ENCODE measurements around the gene GALNS.

The GALNS gene

DNA sequence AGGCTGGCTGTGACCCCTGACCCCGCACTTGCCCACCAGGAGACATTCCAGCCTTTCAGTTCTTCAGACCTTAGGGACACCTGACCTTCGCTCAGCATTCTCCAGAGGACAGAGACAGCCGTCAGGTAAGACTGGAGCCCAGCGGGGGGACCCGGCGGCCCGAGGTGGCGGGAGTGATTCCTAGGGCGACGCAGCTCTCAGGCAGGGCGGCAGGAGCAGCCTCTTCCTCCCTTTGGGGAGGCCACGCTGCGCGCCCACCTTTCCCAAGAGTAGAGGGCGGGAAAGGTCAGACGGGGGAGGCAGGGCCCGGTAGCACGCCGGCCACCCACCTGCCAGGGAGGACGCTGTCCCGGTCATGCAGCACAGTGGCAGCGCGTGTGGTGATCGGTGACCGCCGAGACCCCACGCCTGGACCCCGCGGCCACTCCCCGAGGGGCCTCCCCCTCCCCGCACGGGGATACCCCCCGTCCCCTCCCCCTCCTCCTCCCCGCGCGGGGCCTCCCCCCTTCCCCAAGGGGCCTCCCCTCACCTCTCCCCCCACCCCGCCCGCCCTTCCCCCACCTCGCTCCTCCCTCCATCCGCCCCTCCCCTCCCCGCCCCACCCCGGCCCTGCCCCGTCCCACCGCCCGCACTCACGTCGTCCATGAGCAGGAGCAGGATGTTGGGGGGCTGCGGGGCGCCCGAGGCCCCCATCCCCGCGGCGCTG is 472 bp downstream of the GALNS start:
- DNase-seq (ENCODE audit: low spot score in 2 of 2): peak in 1 of 2 donors; percentile 58
- ATAC-seq: peak; percentile 56
- H3K4me1 Mint-ChIP-seq: peaks cover 36% of the 10 kb centered on the region
- peak overlapping the region; percentile 93 for H3K4me3 Mint-ChIP-seq
- H3K27ac Mint-ChIP-seq: peak overlapping the region; percentile 90
- peaks cover 33% of the 10 kb centered on the region for H3K36me3 Mint-ChIP-seq
- H3K9me3 Mint-ChIP-seq: no peaks in the 10 kb centered on the region

DNA sequence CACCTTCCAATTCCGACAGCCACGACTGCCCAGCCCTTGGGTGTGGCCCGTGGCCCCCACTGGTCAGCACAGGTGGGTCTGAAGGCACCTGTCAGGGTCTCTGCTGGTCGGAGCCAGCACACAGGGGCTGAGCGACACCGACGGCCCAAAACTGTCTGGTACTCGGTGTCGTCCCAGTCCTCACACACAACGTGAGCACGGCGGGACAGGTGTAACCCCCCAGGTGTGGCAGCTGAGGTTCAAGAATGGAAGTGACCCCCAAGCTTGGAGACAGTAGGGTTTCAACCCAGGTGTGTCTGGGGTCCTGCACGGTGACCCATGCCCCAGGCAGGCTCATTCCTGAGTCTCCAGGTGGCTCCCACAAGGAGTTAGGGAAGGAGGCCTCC is 1.0 kb downstream of the GALNS start:
- peak overlapping the region; percentile 66 for H3K27ac Mint-ChIP-seq
- peak overlapping the region; percentile 93 for H3K4me3 Mint-ChIP-seq
- H3K36me3 Mint-ChIP-seq: peaks cover 31% of the 10 kb centered on the region
- ATAC-seq: no peak
- H3K4me1 Mint-ChIP-seq: peaks cover 36% of the 10 kb centered on the region
- no peaks in the 10 kb centered on the region for H3K9me3 Mint-ChIP-seq
- DNase-seq (ENCODE audit: low spot score in 2 of 2): no peak

GRCh38 chr16:88855176-88855575 is 1.6 kb downstream of the GALNS start:
- H3K9me3 Mint-ChIP-seq: no peaks in the 10 kb centered on the region
- H3K4me1 Mint-ChIP-seq: peaks cover 36% of the 10 kb centered on the region

DNA sequence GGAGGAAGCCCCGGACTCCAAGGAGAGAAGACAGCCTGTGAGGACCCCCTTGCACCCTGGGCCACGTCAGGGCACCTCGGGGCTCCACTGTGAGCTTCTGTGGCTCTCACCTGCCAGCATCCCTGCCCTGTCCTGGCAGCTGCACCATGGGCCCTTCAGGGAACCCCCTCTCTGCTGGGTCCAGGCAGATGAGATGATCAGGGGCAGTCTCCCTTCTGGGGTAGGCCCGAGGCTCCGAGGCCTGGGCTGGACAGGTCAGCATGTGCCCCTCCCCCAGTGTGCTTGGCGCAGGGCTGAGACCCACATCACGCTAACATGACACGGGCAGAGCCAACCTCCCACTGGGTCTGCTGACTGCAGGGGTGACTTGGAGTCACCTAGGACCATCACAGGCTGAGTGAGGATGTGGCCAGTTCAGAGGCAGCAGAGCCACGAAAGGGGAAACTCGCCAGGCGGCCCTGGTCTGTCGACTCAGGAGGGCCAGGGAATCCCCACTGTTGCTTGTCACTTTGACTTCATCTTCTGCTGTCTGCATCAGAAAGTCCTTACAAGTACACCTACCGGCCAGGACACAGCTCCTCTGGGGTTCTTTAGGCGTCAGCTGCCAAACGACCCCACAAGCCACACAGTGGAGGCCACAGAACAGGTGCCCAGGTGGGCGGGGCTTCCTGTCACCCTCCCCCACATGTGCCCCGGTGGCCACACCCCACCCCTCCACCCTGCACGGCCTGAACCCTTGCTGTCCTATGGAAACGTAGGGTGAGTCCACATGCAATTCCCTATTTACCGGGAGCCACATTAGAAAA is 2.2 kb downstream of the GALNS start:
- peaks cover 19% of the 10 kb centered on the region for H3K36me3 Mint-ChIP-seq
- peaks cover 36% of the 10 kb centered on the region for H3K4me1 Mint-ChIP-seq
- H3K4me3 Mint-ChIP-seq: peak overlapping the region; percentile 93
- no peaks in the 10 kb centered on the region for H3K9me3 Mint-ChIP-seq
- ATAC-seq (peak; percentile 45), DNase-seq (ENCODE audit: low spot score in 2 of 2) (peak; percentile 12 to 60)
- H3K27ac Mint-ChIP-seq: no peak overlapping the region

More at GRCh38 chr16:88855176-88855575, 1.6 kb downstream of the GALNS start:
- Mint-ChIP-seq H3K36me3 (peaks cover 25% of the 10 kb centered on the region), H3K27ac (peak overlapping the region; percentile 66), H3K4me3 (peak overlapping the region; percentile 93)
- ATAC-seq (no peak), DNase-seq (ENCODE audit: low spot score in 2 of 2) (no peak)

GRCh38 chr16:88853325-88853941 is 3.3 kb downstream of the GALNS start:
- Mint-ChIP-seq H3K36me3 (peaks cover 11% of the 10 kb centered on the region), H3K4me1 (peaks cover 33% of the 10 kb centered on the region), H3K27ac (no peak overlapping the region), H3K4me3 (no peak overlapping the region), H3K9me3 (no peaks in the 10 kb centered on the region)
- DNase-seq (ENCODE audit: low spot score in 2 of 2): no peak
- ATAC-seq: no peak

- H3K27ac Mint-ChIP-seq: peak overlapping the region; percentile 44
- ATAC-seq: no peak
- H3K4me1 Mint-ChIP-seq: peaks cover 22% of the 10 kb centered on the region
- H3K4me3 Mint-ChIP-seq: no peak overlapping the region
- no peaks in the 10 kb centered on the region for H3K9me3 Mint-ChIP-seq
- no peak for DNase-seq (ENCODE audit: low spot score in 2 of 2)
- H3K36me3 Mint-ChIP-seq: no peaks in the 10 kb centered on the region
Observed at GRCh38 chr16:88851616-88852015, 5.1 kb downstream of the GALNS start.

- H3K4me1 Mint-ChIP-seq: peaks cover 17% of the 10 kb centered on the region
- peaks cover 6% of the 10 kb centered on the region for H3K36me3 Mint-ChIP-seq
- no peak overlapping the region for H3K27ac Mint-ChIP-seq
- no peaks in the 10 kb centered on the region for H3K9me3 Mint-ChIP-seq
- H3K4me3 Mint-ChIP-seq: no peak overlapping the region
- DNase-seq (ENCODE audit: low spot score in 2 of 2): no peak
- ATAC-seq: no peak
Observed at GRCh38 chr16:88850531-88851199, 6.1 kb downstream of the GALNS start.

DNA sequence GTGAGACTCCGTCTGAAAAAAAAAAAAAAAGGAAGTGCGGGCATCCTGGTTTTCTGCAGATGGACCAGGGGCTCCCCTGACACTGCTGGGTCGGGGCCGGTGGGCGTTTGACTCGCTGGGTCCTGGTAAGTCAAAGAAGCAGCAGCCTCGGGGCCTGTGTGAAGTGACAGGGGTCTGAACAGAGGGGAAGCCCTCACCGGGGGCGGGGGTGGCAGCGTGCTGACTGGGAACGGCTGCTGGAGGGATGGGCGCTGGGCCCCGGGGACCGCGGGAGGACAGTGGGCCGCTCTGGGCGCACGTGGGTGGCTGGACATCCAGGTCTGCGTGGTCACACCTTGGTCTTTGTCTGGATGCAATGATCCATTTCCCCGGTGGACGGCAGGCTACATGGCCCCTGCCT is 8.2 kb downstream of the GALNS start:
- DNase-seq (ENCODE audit: low spot score in 2 of 2): no peak
- H3K4me3 Mint-ChIP-seq: no peak overlapping the region

DNA sequence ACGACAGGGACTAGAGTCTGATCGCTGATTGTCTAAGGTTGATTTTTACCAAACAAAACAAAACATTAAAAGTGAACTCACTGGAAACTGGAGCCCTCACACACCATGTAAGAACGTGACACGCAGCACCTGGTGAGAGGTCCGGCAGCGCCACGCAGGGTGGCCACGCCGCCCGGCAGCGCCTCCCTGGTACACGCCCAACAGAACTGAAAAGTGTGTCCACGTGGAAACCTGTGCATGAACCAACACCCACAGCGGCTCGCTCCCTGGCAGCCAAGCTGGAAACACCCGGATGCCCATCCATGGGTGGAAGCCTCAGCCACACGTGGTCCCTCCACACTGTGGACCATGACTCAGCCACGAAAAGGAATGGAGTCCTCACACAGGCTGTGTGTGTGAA is 9.1 kb downstream of the GALNS start:
- no peak for DNase-seq (ENCODE audit: low spot score in 2 of 2)
- no peak for ATAC-seq
- no peaks in the 10 kb centered on the region for H3K9me3 Mint-ChIP-seq
- H3K4me3 Mint-ChIP-seq: no peak overlapping the region
- no peak overlapping the region for H3K27ac Mint-ChIP-seq
- peaks cover 6% of the 10 kb centered on the region for H3K36me3 Mint-ChIP-seq
- H3K4me1 Mint-ChIP-seq: no peaks in the 10 kb centered on the region

More for the DNA sequence above, 8.2 kb downstream of the GALNS start:
- Mint-ChIP-seq H3K4me1 (no peaks in the 10 kb centered on the region), H3K9me3 (no peaks in the 10 kb centered on the region), H3K27ac (no peak overlapping the region), H3K36me3 (peaks cover 6% of the 10 kb centered on the region)
- no peak for ATAC-seq

DNA sequence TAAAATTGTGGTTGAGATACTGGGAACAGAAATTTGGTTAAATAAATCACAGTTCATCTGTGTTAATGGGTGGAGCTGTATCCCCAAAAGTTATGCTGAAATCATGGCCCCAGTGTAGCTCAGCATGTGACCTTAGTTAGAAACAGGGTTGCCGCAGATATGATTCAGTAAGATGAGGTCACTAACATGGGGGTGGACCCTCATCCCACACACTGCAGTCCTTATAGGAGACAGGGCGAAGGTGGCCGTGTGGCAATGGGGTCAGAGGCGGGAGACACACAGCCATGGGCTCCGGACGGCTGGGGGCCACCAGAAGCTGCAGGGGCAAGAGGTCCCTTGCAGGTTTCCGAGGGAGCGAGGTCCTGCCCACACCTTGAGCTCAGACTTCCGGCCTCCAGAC is 10.7 kb downstream of the GALNS start:
- Mint-ChIP-seq H3K9me3 (no peaks in the 10 kb centered on the region), H3K4me1 (peaks cover 5% of the 10 kb centered on the region), H3K27ac (no peak overlapping the region), H3K36me3 (peaks cover 6% of the 10 kb centered on the region), H3K4me3 (no peak overlapping the region)
- DNase-seq (ENCODE audit: low spot score in 2 of 2) (no peak), ATAC-seq (no peak)

- no peak for DNase-seq (ENCODE audit: low spot score in 2 of 2)
- Mint-ChIP-seq H3K4me1 (peaks cover 5% of the 10 kb centered on the region), H3K4me3 (no peak overlapping the region), H3K9me3 (no peaks in the 10 kb centered on the region), H3K36me3 (peaks cover 11% of the 10 kb centered on the region), H3K27ac (no peak overlapping the region)
- no peak for ATAC-seq
Observed at GRCh38 chr16:88844419-88845036, 12.2 kb downstream of the GALNS start.

DNA sequence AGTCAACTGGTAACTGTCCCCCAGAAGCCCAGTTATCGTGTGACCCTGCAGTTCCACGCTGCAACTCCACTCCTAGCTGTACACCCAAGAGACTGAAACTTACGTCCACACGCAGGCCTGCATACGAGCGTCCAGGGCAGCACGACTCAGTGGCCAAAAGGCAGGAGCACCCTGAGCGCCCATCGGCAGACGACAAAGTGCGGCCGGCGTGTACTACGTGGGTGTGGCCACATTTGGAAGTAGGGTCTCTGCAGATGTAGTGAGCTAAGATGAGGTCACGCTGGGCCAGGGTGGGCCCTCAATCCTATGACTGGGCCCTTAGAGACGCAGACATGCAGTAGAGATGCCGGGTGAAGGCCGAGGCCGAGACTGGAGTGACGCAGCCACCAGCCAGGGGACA is 13.5 kb downstream of the GALNS start:
- Mint-ChIP-seq H3K4me1 (peaks cover 5% of the 10 kb centered on the region), H3K4me3 (no peak overlapping the region), H3K36me3 (peaks cover 11% of the 10 kb centered on the region), H3K9me3 (no peaks in the 10 kb centered on the region), H3K27ac (no peak overlapping the region)
- DNase-seq (ENCODE audit: low spot score in 2 of 2) (no peak), ATAC-seq (no peak)

GRCh38 chr16:88842806-88843205 is 13.9 kb downstream of the GALNS start:
- H3K36me3 Mint-ChIP-seq: peaks cover 11% of the 10 kb centered on the region
- ATAC-seq (no peak), DNase-seq (ENCODE audit: low spot score in 2 of 2) (no peak)
- H3K27ac Mint-ChIP-seq: no peak overlapping the region
- H3K9me3 Mint-ChIP-seq: no peaks in the 10 kb centered on the region
- H3K4me1 Mint-ChIP-seq: peaks cover 5% of the 10 kb centered on the region
- H3K4me3 Mint-ChIP-seq: no peak overlapping the region

GRCh38 chr16:88842308-88842756 is 14.4 kb downstream of the GALNS start:
- DNase-seq (ENCODE audit: low spot score in 2 of 2) (no peak), ATAC-seq (no peak)
- H3K27ac Mint-ChIP-seq: no peak overlapping the region
- peaks cover 11% of the 10 kb centered on the region for H3K36me3 Mint-ChIP-seq
- H3K4me3 Mint-ChIP-seq: no peak overlapping the region
- peaks cover 5% of the 10 kb centered on the region for H3K4me1 Mint-ChIP-seq
- no peaks in the 10 kb centered on the region for H3K9me3 Mint-ChIP-seq

Measured in stimulated activated effector memory CD8-positive, alpha-beta T cell treated with anti-CD3 and anti-CD28 coated beads, Interleukin-12 subunit alpha, Interleukin-12 subunit beta, amount 100 ng/mL, for 72 hours (primary cell).